KG1 (cell line): ENCODE measurements around the gene ELP2.
"Not testable (repeated sequence)": the region's sequence is repeated elsewhere in the genome, so short reads cannot be mapped to it uniquely, and the experiment has no call there.

Experiments used
- DNase-seq: peaks from one replicate; lab custom pipeline; 2025; lab: John Stamatoyannopoulos, UW

The ELP2 gene

DNA sequence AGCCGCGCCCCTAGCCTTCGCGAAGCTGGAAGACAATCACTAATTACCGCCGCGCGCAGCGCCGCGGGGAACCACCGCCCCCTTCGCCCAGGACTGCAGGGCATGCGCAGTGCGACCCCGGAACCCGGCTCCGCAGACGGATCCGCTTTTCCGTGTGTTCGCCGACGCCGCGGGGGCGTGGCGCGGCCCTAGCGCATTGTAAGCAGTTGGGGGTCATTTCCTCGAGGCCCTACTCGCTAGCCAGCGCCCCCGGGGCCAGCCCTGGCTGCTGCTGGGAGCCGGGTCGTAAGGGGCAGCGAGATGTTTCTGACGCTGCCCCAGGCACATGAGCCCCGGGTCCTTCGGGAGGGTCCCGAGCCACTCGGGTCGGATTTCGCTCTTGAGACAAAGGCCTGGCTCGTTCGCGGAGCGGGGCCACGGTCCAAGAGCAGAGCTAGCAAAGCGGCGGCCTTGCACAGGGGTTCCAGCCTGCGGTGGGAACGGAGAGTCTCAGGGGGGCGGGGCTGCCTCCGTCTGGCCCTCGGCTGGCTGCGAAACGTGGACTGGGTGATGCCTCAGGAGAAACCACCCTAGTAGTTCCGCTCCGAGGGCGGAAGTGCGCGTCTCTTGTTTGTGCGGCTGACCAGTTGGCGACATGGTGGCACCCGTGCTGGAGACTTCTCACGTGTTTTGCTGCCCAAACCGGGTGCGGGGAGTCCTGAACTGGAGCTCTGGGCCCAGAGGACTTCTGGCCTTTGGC lies at the start of gene ELP2, which contains the start of gene SLC39A6:
ELP2 (plus strand) TSS at position 600 of the 739 bp plus-strand sequence; CDS start at position 635, 35 bp downstream.
SLC39A6 (minus strand) TSS at position 41 of the 739 bp plus-strand sequence. CDS start 2,333 bp downstream, outside the sequence.
- DNase-seq = peak; percentile 84

DNA sequence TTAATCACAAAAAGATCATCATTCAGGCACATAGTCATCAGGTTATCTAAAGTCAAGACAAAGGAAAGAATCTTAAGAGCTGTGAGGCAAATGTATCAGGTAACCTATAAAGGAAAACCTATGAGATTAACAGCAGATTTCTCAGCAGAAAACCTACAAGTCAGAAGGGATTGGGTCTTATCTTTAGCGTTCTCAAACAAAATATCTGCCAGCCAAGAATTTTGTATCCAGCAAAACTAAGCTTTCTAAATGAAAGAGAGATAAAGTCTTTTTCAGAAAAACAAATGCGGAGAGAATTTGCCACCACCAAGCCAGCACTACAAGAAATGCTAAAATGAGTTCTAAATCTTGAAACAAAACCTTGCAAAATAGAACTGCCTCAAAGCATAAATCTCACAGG lies 48.6 kb upstream of the ELP2 start:
- not testable (repeated sequence) for DNase-seq

DNA sequence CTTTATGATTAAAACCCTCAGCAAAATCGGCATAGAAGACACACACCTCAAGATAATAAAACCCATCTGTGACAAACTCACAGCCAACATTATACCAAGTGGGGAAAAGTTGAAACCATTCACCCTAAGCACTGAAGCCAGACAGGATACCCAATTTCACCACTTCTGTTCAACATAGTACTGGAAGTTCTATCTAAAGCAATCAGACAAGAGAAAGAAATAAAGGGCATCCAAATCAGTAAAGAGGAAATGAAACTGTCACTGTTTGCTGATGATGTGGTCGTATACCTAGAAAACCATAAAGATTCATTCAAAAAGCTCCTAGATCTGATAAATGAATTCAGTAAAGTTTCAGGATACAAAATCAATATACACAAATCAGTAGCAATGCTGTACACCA lies 46.0 kb upstream of the ELP2 start:
- DNase-seq = no peak

- no peak for DNase-seq
These were observed 44.5 kb upstream of the ELP2 start for GRCh38 chr18:36085195-36085594.

- DNase-seq = no peak
These were observed 43.5 kb upstream of the ELP2 start for GRCh38 chr18:36086186-36086585.

- no peak for DNase-seq
These were observed 41.4 kb upstream of the ELP2 start for GRCh38 chr18:36088256-36088655.

GRCh38 chr18:36089001-36089400 lies 40.7 kb upstream of the ELP2 start:
- DNase-seq = no peak

- DNase-seq = not testable (repeated sequence)
These were observed 37.6 kb upstream of the ELP2 start for GRCh38 chr18:36092116-36092515.

DNA sequence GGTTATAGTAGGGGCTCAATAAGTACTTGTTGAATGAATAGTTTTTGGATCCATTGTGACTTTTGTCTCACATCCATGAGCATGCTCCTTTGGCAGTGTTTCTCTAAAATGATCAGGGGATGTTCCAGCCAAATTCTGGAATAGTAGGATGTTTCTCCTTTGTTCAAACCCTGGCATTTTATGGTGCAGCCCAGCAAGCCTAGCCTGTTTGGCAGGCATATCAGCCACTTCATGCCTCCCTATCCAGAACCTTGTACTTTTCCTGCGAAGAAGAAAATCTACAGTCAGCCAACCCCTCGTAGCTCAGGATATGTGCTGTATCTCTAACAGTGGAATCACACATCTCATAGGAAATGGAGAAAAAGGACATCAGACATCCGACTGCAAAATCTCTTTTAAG lies 35.3 kb upstream of the ELP2 start:
- DNase-seq = no peak

GRCh38 chr18:36095936-36096519 lies 33.7 kb upstream of the ELP2 start:
- peak; percentile 18 for DNase-seq

DNA sequence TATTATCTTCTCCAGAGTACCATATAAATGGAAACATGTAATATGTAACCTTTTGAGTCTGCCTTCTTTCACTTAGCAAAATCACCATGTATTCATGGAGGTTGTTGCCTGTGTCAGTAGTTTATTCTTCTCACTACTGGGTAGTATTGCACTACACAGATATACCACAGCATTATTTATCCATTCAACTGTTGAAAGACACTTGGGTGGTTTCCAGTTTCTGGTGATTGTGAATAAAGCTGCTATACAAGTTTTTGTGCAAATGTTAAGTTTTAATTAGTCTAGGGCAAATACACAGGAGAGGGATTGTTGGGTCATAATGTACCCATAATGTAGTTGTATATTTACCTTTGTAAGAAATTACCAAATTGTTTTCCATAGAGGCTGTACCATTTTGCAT lies 32.7 kb upstream of the ELP2 start:
- DNase-seq = no peak

- no peak for DNase-seq
These were observed 30.4 kb upstream of the ELP2 start for GRCh38 chr18:36099311-36099710.

DNA sequence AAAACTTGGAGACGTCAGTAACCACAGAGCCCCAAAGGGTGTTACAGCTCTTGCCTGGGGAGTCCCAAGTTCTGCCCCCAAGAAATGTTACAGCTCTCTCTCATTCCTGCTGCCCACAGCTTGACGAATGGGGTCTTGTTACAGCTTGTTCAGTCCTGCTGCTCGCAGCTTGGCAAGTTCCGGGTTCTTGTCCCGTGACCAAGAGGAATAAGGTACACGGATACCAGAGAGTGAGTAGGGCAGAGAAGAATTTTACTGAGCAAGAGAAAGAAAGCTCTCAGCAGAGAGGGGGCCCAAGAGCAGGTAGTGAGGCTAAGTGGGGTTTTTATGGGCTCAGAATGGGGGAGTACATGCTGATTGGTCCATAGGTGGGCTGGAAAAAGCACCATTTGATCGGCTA lies 27.8 kb upstream of the ELP2 start:
- DNase-seq = no peak

DNA sequence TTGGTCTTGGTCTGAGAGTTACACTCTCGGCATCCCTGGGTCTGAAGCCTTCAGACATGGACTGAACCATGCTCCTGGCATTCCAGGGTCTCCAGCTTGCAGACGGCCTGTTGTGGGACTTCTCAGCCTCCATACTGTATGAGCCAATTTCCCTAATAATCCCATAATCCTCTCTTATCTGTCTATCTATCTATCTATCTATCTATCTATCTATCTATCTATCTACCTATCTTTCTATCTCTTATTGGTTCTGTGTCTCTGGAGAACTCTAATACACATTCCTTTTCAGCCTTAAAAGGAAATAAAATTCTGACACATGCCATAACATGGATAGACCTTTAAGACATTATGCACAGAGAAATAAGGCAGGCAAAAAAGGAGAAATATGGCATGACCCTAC lies 24.9 kb upstream of the ELP2 start:
- DNase-seq = no peak

GRCh38 chr18:36107477-36107876 lies 22.2 kb upstream of the ELP2 start:
- DNase-seq = no peak

GRCh38 chr18:36108196-36108595 lies 21.5 kb upstream of the ELP2 start:
- no peak for DNase-seq

- no peak for DNase-seq
These were observed 21.1 kb upstream of the ELP2 start for GRCh38 chr18:36108601-36109000.

DNA sequence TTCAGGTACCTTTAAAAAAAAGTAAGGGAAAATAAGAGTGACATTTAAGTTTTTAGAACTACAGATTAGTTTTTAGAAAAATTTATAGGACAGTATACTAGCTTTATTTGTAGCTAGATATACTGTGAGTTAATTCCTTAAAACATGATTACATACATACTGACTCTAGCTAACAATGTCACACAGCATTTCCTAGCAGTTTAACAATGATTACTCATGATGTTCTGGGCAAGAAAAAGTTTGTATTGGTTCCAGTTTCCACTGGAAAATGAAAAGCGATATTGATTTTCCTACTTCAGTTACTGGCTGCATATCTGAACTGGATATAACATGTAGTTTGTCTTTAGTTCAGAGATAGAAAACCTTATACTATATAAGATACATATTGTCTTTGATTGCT lies 20.0 kb upstream of the ELP2 start:
- DNase-seq = no peak

DNA sequence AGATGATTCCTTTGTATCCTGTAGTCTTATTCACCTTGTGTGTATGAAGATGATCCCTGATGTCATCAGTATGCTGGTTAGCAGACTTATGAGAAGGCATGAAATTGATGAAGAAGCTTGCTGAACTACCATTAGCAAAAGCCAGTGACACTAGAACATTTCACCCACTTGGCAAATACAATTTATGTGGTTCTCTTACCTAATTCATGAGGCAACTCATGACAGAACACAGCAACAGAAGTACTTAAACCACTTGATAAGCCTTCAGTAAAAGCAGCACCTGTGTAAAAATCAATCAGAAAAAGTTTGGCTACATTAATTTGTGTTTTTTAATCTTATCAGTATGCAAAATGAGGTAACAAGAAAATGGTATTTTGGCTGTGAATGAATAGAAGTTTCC lies 17.4 kb upstream of the ELP2 start:
- DNase-seq = no peak

DNA sequence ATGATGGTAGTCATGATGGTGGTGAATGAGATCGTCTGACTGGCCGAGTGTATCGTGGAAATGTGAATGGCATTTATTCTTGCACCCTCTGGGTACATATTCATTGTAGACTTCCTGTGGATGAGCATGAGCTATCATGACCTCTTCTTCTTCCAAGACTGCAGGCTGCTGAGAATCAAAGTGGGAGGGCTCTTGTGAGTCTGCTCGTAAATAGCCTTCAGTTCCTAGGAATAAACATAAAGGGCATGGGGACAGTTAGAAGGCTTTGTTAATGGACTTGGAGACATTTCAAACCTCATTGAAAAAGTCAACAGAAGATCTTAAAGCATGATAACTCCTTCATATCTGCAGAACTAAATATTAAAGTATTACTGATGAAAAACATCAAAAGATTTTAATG lies 15.4 kb upstream of the ELP2 start:
- DNase-seq = no peak

DNA sequence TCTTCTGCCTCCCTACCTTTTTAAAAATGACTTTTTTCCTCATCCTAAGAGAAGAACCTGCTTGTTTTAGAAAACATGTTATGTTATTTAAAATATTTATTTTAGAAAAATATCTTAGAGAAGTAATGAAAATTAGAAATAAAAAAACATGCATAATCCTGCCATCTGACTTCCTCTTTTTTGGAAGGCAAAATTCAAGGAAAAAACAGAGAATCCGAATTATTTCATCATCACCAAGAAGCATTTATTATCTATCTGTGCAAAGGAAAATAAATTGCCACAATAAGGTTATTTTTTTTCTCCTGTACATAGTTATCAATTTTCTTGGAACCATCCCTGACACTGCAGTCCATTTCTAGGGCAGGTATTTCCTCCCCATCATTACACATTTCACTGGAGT lies 15.0 kb upstream of the ELP2 start:
- no peak for DNase-seq

DNA sequence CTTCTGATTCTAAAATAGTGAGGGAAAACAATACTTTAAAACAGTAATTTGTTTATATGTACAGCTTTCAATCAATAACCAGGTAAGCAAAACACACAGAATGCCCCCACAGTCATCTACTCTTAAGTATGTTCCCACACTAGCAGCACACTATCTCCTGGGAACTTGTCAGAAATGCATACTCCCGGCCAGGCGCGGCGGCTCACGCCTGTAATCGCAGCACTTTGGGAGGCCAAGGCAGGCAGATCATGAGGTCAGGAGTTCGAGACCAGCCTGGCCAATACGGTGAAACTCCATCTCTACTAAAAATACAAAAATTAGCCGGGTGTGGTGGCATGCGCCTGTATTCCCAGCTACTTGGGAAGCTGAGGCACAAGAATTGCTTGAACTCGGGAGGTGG lies 12.9 kb upstream of the ELP2 start:
- DNase-seq = not testable (repeated sequence)

GRCh38 chr18:36120297-36120696 lies 9.4 kb upstream of the ELP2 start:
- no peak for DNase-seq

DNA sequence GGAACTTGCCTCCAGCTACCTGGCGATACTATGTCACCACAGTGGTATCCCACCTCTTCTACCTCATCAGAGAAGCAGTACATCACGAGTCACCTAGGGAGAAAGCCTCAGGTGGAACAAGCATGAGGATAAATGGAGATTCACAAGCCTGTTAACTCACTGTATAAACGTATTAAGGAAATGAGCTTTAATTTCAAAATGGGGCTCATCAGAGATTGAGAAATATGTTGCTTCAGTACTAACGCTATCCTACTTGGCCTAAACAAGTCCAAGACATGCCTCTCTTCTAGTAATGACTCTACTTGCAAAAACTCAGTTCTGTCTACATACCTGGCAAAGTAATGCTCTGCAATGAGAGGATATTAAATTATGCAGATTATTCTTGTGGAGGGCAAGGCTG lies 4.9 kb upstream of the ELP2 start:
- no peak for DNase-seq
